ENCODE results near the gene TROAP.
"Not testable (repeated sequence)": the region's sequence is repeated elsewhere in the genome, so short reads cannot be mapped to it uniquely, and the experiment has no call there.

Gene TROAP

DNA sequence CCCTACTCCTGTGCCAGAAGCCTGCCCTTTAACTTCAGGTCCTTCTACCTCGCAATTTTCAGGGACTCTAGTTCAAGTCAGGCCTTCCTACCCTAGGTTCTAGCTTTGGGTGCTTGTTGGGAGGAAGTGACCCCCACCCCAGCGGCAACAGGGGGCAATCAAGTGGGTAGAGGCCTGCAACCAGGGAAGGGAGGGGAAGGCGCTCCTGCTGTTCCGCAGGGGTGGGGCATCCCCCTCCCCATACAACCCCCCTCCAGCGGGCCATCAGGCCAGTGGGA is 28.3 kb upstream of the TROAP start:
- no peak for DNase-seq

DNA sequence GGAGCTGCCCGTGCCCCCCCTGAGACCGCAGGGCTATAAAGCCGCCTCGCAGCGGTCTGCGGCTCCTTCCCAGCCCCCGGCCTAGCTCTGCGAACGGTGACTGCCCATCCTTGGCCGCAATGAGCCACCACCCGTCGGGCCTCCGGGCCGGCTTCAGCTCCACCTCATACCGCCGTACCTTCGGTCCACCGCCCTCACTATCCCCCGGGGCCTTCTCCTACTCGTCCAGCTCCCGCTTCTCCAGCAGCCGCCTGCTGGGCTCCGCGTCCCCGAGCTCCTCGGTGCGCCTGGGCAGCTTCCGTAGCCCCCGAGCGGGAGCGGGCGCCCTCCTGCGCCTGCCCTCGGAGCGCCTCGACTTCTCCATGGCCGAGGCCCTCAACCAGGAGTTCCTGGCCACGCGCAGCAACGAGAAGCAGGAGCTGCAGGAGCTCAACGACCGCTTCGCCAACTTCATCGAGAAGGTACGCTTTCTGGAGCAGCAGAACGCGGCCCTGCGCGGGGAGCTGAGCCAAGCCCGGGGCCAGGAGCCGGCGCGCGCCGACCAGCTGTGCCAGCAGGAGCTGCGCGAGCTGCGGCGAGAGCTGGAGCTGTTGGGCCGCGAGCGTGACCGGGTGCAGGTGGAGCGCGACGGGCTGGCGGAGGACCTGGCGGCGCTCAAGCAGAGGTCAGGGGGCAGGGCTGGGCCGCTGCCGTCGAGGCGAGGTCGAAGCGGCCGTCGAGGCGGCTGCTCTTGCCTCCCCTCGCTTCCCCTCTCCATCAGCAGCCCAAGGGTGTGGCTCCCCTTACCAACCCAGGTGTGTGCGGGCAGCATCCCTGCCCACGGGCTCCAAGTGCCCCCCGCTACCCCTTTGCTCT is 27.7 kb upstream of the TROAP start, which contains the start of gene PRPH:
PRPH (plus strand) TSS at position 66 of the 855 bp plus-strand sequence; CDS start at position 120, 54 bp downstream.
- DNase-seq: no peak

DNA sequence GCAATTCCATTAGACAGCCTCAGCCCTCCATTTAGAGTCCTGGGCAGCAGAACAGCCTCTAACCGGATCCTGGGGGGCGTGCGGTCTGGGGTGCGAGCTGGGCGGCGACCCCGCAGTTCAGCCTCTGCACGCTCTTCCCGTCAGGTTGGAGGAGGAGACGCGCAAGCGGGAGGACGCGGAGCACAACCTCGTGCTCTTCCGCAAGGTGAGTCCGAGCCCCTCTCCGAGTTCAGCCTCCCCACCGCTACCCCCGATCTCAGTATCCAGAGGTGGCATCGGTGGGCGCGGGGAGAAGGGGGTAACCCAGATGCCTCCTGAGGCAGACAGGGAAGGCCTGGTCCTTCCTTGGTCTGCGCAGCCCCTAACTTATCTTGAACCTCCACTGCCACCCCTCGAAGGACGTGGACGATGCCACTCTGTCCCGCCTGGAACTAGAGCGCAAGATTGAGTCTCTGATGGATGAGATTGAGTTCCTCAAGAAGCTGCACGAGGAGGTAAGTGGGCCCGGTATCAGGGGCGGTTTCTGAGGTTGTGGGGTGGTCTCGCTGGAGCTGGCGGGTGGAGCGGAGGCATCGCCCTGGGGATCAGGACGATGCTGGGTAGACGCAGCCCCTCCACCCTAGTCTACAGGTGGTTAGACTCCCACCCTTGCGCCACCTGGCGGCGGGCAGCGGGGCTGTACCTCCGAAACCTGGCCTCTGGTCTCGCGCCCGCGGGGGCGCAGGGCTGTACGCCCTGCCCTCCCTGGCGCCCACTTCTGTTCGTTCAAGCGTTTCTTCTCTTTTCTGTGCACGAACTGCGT is 26.8 kb upstream of the TROAP start:
- DNase-seq: peak; percentile 50

DNA sequence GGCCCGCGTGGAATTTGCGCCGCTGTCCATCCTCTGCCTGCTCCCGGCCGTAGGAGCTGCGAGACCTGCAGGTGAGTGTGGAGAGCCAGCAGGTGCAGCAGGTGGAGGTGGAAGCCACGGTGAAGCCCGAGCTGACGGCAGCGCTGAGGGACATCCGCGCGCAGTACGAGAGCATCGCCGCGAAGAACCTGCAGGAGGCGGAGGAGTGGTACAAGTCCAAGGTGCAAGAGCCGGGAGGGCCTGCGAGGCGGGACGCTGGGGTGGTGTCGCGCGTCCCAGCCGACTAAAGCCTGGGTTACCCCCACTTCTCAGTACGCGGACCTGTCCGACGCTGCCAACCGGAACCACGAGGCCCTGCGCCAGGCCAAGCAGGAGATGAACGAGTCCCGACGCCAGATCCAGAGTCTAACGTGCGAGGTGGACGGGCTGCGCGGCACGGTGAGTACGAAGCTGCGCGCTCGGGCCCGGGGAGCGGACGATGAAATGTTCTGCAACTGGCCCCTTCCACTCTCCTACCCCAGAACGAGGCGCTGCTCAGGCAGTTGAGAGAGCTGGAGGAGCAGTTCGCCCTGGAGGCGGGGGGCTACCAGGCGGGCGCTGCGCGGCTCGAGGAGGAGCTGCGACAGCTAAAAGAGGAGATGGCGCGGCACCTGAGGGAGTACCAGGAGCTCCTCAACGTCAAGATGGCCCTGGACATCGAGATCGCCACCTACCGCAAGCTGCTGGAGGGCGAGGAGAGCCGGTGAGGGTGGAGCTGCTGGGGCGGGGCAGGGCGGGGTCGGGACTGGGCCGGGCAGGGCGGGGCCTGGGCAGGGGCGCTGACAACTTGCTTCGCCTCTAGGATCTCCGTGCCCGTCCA is 26.0 kb upstream of the TROAP start:
- no peak for DNase-seq

DNA sequence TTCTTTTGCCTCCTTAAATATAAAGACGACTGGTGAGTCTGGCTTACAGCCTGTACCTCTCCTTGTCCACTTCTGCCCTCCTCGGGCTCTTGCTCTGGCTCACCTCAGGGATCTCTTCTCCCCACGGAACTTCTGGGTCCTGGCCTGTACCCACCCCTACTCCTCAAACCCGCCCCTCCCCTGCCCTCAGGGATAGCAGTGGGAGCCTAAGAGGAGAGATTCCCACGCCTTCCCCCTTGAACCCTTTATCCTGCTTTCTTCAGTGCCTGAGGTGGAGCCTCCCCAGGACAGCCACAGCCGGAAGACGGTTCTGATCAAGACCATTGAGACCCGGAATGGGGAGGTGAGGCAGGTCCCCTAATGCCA is 25.4 kb upstream of the TROAP start:
- no peak for DNase-seq

DNA sequence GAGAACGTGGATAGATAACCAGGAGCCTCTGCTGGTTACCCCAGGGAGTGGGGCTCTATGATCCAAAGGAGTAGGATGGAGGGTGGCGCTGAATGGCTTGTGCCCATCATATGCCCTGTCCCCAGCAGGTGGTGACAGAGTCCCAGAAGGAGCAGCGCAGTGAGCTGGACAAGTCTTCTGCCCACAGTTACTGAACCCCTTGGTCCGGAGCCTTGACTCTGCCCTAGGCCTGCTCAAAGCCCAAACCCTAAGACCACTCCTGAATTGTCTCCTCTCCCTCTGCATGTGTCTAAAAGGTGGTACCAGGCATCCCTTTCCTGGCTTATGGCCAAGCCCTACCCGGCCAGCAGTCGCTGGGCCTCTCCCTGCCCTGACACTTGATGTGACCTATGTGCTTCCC is 24.9 kb upstream of the TROAP start:
- no peak for DNase-seq

DNA sequence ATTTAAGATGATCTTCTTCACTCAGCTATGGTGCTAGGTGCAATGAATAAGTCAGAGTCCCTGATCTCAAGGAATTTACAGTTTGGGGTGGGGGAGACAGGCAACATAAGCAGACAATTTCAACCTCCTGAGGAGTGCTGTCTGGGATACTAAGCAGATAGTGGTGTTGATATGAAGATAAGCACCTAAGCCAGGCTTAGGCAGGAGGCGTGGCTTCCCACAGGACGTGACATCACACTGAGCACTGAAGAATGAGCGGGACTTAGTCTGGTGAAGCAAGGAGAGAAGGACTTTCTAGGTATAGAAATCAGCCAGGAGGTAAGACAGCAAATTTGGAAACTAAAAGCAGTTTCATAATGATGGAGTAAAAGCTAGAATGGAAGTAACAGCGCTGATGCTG is 21.3 kb upstream of the TROAP start:
- DNase-seq: no peak

DNA sequence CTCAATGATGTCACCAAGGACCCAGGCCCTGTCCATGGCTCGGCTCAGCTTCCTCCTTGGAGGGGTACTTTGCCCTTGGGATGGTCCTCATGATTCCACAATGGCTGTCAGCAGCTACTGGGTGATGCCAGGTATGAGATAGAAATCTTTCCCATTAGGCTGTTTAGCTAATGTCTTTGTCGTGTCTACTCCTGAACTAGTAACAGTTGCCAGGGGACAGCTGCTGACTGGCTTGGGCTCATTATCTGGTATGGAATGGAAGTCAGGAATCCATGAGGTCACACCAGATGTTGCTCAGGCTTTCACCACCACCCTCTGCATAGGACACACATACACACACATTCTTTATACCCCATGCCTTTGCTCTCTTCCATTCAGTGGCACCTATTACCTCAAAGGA is 18.9 kb upstream of the TROAP start:
- no peak for DNase-seq

DNA sequence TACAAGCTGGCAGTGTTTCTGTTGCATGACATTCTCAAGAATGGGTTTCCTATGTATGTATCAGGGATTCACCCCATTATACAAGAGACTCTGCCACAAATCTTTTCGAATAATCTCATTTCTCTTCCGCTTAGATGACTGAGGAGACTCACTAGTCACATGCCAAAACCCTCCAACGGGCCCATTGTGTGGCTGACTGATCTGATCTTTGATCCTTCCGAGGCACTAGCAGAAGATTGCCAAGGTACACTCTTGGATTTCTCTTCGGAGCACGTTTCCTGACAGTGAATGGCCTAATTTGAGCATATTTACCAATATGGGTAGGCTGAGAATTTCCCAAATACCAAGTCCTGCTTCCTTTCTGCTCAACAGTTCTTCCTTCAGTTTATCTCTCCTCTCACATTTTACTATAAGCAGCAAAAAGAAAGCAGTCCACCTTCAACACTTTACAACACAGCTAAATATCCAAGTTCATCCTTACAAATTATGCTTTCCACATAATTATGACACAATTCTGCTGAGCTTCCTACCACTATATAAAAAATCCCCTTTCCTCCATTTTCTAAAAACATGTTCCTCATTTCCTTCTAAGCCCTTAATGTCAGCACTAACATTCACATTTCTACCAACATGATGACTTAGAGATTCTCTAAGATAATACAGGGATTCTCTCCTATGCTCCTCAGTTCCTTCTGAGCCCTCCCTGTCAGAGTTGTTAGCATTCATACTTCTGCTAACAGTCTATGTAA is 17.1 kb upstream of the TROAP start:
- DNase-seq: no peak

DNA sequence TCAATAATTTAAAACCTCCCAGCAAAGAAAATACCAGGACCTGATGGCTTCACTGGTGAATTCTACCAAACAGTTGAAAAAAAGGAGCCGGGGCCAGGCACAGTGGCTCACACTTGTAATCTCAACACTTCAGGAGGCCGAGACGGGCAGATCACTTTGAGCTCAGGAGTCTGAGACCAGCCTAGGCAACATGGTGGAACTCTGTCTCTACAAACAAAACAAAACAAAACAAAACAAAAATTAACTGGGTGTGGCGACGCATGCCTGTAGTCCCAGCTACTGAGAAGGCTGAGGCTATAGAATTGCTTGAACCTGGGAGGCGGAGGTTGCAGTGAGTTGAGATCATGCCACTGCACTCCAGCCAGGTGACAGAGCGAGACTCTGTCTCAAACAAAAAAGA is 13.7 kb upstream of the TROAP start:
- no peak for DNase-seq

DNA sequence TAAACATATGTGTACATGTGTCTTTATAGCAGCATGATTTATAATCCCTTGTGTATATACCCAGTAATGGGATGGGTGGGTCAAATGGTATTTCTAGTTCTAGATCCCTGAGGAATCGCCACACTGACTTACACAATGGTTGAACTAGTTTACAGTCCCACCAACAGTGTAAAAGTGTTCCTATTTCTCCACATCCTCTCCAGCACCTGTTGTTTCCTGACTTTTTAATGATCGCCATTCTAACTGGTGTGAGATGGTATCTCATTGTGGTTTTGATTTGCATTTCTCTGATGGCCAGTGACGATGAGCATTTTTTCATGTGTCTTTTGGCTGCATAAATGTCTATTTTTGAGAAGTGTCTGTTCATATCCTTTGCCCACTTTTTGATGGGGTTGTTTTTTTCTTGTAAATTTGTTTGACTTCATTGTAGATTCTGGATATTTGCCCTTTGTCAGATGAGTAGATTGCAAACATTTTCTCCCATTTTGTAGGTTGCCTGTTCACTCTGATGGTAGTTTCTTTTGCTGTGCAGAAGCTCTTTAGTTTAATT is 12.5 kb upstream of the TROAP start:
- DNase-seq: not testable (repeated sequence)

DNA sequence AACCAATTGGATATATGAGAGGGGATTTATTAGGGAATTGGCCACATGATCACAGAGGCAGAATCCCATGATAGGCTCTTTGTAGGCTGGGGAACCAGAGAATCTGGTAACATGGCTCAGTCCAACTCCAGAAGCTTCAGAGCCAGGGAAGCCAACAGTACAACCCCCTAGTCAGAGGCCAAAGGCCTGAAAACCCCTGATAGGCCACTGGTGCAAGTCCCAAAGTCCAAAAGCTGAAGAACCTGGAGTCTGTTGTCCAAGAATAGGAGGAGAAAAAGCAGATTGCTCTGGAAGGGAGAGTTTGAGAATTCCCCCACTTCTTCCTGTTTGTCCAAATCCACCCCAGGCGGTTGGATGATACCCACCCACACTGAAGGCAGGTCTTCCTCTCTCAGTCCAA is 8.2 kb upstream of the TROAP start:
- no peak for DNase-seq

DNA sequence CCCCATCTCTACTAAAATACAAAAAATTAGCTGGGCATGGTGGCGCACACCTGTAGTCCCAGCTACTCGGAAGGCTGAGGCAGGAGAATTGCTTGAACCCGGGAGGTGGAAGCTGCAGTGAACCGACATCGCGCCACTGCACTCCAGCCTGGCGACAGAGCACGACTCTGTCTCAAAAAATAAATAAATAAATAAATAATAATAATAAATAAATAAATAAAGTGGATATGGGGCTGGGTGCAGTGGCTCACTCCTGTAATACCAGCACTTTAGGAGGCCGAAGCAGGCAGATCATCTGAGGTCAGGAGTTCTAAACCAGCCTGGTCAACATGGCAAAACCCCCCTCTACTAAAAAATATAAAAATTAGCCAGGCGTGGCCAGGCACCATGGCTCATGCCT is 5.9 kb upstream of the TROAP start:
- DNase-seq: not testable (repeated sequence)

DNA sequence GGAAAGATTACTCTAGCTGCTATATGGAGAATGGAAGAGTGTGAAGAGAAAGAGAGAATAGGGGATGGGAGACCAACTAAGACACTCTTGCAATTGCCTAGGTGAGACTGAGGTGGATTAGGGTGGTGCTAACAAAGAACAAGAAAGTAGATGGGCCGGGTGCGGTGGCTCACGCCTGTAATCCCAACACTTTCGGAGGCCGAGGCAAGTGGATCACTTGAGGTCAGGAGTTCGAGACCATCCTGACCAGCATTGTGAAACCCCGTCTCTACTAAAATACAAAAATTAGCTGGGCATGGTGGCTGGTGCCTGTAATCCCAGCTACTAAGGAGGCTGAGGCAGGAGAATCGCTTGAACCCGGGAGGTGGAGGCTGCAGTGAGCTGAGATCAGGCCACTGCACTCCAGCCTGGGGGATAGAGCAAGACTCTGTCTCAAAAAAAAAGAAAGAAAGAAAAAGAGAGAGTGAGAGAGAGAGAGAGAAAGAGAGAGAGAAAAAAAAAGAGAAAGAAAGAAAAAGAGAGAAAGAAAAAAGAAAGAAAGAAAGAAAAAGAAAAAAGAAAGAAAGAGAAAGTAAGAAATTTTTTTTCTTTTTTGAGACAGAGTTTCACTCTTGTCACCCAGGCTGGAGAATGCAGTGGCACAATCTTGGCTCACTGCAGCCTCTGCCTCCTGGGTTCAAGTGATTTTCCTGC is 2.5 kb upstream of the TROAP start:
- not testable (repeated sequence) for DNase-seq

DNA sequence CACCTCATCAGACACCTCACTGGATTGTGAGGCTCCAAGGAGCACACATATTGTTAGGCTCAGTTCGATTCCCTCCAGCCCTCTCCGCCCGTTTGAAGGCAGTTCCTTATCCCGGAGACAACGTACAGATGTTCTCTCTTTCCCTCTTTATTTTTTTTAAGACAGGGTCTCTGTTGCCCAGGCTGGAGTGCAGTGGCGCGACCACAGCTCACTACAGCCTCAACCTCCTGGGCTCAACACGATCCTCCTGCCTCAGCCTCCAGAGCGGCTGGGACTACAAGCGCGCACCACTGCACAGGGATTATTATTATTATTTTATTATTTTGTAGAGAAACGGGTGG is 718 bp upstream of the TROAP start:
- no peak for DNase-seq

DNA sequence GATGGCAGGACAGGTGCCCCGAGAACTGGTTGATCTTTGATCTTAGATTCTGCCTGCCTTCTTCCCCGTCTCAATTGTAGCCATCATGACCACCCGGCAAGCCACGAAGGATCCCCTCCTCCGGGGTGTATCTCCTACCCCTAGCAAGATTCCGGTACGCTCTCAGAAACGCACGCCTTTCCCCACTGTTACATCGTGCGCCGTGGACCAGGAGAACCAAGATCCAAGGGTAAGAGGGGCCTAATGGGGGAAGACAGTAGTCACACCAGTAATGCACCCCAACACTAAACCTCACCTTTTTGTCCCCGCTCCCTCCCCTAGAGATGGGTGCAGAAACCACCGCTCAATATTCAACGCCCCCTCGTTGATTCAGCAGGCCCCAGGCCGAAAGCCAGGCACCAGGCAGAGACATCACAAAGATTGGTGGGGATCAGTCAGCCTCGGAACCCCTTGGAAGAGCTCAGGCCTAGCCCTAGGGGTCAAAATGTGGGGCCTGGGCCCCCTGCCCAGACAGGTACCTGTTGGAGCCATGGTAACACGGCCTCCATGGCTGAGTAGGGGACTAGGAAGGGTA is 556 bp downstream of the TROAP start:
- no peak for DNase-seq

DNA sequence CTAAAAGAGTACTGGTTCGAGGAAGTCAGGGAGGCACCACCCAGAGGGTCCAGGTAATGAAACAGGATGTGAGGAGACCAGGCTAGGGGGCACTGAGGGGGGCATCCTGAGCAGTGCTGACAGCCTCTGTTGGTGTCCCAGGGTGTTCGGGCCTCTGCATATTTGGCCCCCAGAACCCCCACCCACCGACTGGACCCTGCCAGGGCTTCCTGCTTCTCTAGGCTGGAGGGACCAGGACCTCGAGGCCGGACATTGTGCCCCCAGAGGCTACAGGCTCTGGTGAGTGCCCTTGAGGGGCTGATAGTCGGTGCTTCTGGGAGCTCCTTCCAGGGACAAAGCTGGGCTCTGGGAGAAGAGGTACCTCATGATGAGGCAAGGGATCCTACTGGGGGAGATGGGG is 2.6 kb downstream of the TROAP start:
- DNase-seq: no peak

DNA sequence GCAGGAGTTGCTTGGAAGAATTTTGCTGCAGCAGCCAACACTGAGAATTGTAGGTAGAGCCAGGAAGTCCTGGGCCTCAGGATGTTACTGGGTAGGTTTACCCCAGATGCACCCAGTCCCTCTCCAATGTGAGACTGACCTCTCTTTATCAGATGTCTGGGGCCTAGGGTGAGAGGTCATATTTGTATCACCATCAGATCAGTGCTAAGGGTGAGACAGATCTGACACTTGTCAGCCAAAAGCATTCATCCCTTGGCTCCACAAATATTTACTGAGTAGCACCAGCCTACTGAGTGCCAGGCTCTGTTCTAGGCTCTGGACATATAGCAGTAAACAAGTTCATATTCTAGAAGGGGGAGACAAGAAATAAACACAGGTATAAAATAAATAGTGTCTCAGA is 4.3 kb downstream of the TROAP start:
- no peak for DNase-seq

DNA sequence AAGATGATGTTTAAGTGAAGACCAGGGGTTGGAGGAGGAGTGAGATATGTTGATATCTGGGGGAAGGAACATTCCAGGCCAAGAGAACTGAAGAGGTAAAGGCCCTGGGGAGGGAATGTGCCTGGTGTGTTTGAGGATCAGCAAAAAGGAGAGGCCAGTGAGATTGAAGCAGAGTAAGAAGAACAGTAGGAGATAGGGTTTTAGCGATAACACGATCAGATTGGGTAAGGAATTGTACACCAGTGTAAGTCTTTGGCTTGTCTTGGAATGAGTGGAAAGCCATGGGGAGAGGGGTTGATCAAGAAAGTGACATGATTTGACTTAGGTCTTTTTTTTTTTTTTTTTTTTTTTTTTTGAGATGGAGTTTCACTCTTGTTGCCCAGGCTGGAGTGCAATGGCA is 4.8 kb downstream of the TROAP start:
- DNase-seq: no peak

DNA sequence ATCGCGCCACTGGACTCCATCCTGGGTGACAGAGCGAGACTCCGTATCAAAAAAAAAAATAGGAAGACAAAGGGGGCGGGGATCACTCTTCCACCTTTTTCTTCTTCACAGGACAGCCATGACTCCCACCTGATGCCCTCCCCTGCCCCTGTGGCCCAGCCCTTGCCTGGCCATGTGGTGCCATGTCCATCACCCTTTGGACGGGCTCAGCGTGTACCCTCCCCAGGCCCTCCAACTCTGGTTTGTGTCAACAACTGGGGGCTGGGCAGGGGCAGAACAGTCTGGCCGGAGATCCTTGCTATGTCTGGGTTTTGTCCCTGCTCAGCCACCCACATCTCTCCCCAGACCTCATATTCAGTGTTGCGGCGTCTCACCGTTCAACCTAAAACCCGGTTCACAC is 5.8 kb downstream of the TROAP start:
- DNase-seq: no peak

DNA sequence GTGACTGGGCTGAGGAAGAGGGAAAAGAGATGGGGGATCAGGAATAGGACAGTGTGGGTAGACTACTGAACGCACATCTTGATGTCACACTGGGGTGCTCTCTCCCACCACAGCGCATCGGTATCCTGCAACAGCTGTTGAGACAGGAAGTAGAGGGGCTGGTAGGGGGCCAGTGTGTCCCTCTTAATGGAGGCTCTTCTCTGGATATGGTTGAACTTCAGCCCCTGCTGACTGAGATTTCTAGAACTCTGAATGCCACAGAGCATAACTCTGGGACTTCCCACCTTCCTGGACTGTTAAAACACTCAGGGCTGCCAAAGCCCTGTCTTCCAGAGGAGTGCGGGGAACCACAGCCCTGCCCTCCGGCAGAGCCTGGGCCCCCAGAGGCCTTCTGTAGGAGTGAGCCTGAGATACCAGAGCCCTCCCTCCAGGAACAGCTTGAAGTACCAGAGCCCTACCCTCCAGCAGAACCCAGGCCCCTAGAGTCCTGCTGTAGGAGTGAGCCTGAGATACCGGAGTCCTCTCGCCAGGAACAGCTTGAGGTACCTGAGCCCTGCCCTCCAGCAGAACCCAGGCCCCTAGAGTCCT is 7.1 kb downstream of the TROAP start:
- DNase-seq: no peak
